ENCODE results near the gene OSER1. TPM values are rescaled to one million over a fixed set of nuclear protein-coding genes. Genes with fewer than 3 reads are reported as not detected.

Gene OSER1
- total RNA-seq, 4 donors from 2014 or later = 47.6 to 97.3 (median 70.3) TPM

GRCh38 chr20:44173116-44173515 is 37.5 kb downstream of the OSER1 start:
- 54 to 56% methylated on average over 5 of the region's 5 CpGs for WGBS, 2 donors (ENCODE audit: low coverage in 1 of 2)
- Histone ChIP-seq H3K27me3 (no peaks in the 10 kb centered on the region), H3K4me3 (no peak overlapping the region), H3K4me1 (peaks cover 0 to 97% (median 0%) of the 10 kb centered on the region in 3 donors), H3K9me3 (no peaks in the 10 kb centered on the region), H3K36me3 (peaks cover 0 to 5% of the 10 kb centered on the region in 2 donors), H3K27ac (peak overlapping the region; percentile 51 to 96 (median 82))
- no peak for ATAC-seq
- TF ChIP-seq EP300 (IDR thresholded peaks at IDR 0.05) (no peak), CTCF (IDR thresholded peaks at IDR 0.05) (no peak), POLR2A (IDR thresholded peaks at IDR 0.05) (no peak), POLR2AphosphoS5 (IDR thresholded peaks at IDR 0.05) (no peak)

- peak overlapping the region; percentile 14 to 96 (median 82) for H3K27ac ChIP-seq
- peaks cover 0 to 5% of the 10 kb centered on the region in 2 donors for H3K36me3 ChIP-seq
- WGBS, 2 donors (ENCODE audit: low coverage in 1 of 2) = 67 to 71% methylated on average over 1 to 2 of the region's 2 CpGs
- TF ChIP-seq POLR2A (IDR thresholded peaks at IDR 0.05) (no peak), POLR2AphosphoS5 (IDR thresholded peaks at IDR 0.05) (no peak), CTCF (IDR thresholded peaks at IDR 0.05) (no peak), EP300 (IDR thresholded peaks at IDR 0.05) (no peak)
- no peak overlapping the region for H3K4me3 ChIP-seq
- H3K27me3 ChIP-seq = no peaks in the 10 kb centered on the region
- peaks cover 0 to 98% (median 3%) of the 10 kb centered on the region in 3 donors for H3K4me1 ChIP-seq
- ATAC-seq = no peak
- H3K9me3 ChIP-seq = no peaks in the 10 kb centered on the region
Measured at GRCh38 chr20:44172572-44172950, 38.0 kb downstream of the OSER1 start.

- Histone ChIP-seq H3K27ac (peak overlapping the region; percentile 70 to 96 (median 85)), H3K36me3 (peaks cover 0 to 5% of the 10 kb centered on the region in 2 donors), H3K4me1 (peaks cover 0 to 98% (median 8%) of the 10 kb centered on the region in 3 donors), H3K4me3 (no peak overlapping the region), H3K27me3 (no peaks in the 10 kb centered on the region), H3K9me3 (no peaks in the 10 kb centered on the region)
- WGBS, 2 donors (ENCODE audit: low coverage in 1 of 2) = 24 to 46% methylated on average over 3 to 6 of the region's 6 CpGs
- TF ChIP-seq POLR2A (IDR thresholded peaks at IDR 0.05) (no peak), EP300 (IDR thresholded peaks at IDR 0.05) (no peak), POLR2AphosphoS5 (IDR thresholded peaks at IDR 0.05) (no peak), CTCF (IDR thresholded peaks at IDR 0.05) (no peak)
- ATAC-seq = no peak
Measured at GRCh38 chr20:44171775-44172571, 38.6 kb downstream of the OSER1 start.

GRCh38 chr20:44170816-44171410 is 39.7 kb downstream of the OSER1 start:
- H3K27ac ChIP-seq = peak overlapping the region; percentile 70 to 96 (median 85)
- ATAC-seq = no peak
- H3K4me1 ChIP-seq = peaks cover 0 to 98% (median 8%) of the 10 kb centered on the region in 3 donors
- TF ChIP-seq EP300 (IDR thresholded peaks at IDR 0.05) (no peak), POLR2A (IDR thresholded peaks at IDR 0.05) (no peak)
- H3K27me3 ChIP-seq = no peaks in the 10 kb centered on the region
- no peaks in the 10 kb centered on the region for H3K9me3 ChIP-seq
- H3K36me3 ChIP-seq = peaks cover 0 to 5% of the 10 kb centered on the region in 2 donors
- H3K4me3 ChIP-seq = no peak overlapping the region
- WGBS, 2 donors (ENCODE audit: low coverage in 1 of 2) = 25 to 31% methylated on average over 7 of the region's 7 CpGs

GRCh38 chr20:44167736-44168135 is 42.8 kb downstream of the OSER1 start:
- peaks cover 0 to 85% (median 8%) of the 10 kb centered on the region in 3 donors for H3K4me1 ChIP-seq

More at GRCh38 chr20:44167736-44168135, 42.8 kb downstream of the OSER1 start:
- no peak for ATAC-seq
- Histone ChIP-seq H3K9me3 (no peaks in the 10 kb centered on the region), H3K27me3 (no peaks in the 10 kb centered on the region), H3K36me3 (no peaks in the 10 kb centered on the region), H3K27ac (peak overlapping the region; percentile 88 to 96 (median 94)), H3K4me3 (no peak overlapping the region)
- WGBS, 2 donors (ENCODE audit: low coverage in 1 of 2) = 36 to 58% methylated on average over 2 to 3 of the region's 3 CpGs
- TF ChIP-seq POLR2AphosphoS5 (IDR thresholded peaks at IDR 0.05) = no peak
- no peak for TF ChIP-seq POLR2A (IDR thresholded peaks at IDR 0.05)
- no peak for TF ChIP-seq CTCF (IDR thresholded peaks at IDR 0.05)
- TF ChIP-seq EP300 (IDR thresholded peaks at IDR 0.05) = no peak

All from gastroesophageal sphincter (tissue), 4 donors.